Measurements from ENCODE around the gene OXSR1. TPM values are rescaled to one million over a fixed set of nuclear protein-coding genes. Genes with fewer than 3 reads are reported as not detected.
"Not testable (repeated sequence)": the region's sequence is repeated elsewhere in the genome, so short reads cannot be mapped to it uniquely, and the experiment has no call there.

The OXSR1 gene
- total RNA-seq, 2 experiments from 2014 or later = 54.0 to 55.0 TPM

- ATAC-seq (ENCODE audit: low read depth) (no peak), DNase-seq (no peak)
- Mint-ChIP-seq H3K36me3 (peaks cover 24% of the 10 kb centered on the region), H3K4me3 (no peak overlapping the region), H3K27me3 (no peaks in the 10 kb centered on the region), H3K9me3 (no peaks in the 10 kb centered on the region), H3K4me1 (peaks cover 61% of the 10 kb centered on the region), H3K27ac (no peak overlapping the region)
- POLR2A ChIA-PET = no interaction called here
Measured at GRCh38 chr3:38168151-38169026, 3.1 kb downstream of the OXSR1 start.

DNA sequence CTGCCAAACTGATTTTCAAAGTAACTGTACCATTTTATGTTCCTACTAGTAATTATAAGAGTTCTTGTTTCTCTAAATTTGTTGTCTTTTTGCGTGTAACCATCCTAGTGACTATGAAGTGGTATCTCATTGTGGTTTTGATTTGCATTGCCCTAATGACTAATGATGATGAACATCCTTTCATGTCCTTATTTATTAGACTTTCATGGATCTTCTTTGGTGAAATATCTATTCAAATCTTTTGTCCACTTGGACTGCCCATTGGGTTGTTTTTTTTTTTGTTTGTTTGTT is 3.6 kb downstream of the OXSR1 start:
- POLR2A ChIA-PET = no interaction called here
- Mint-ChIP-seq H3K4me3 (no peak overlapping the region), H3K9me3 (no peaks in the 10 kb centered on the region), H3K27me3 (no peaks in the 10 kb centered on the region), H3K4me1 (peaks cover 62% of the 10 kb centered on the region), H3K27ac (no peak overlapping the region), H3K36me3 (peaks cover 24% of the 10 kb centered on the region)
- ATAC-seq (ENCODE audit: low read depth) (no peak), DNase-seq (no peak)

- H3K27ac Mint-ChIP-seq = no peak overlapping the region
- no peaks in the 10 kb centered on the region for H3K9me3 Mint-ChIP-seq
- DNase-seq = no peak
- H3K27me3 Mint-ChIP-seq = no peaks in the 10 kb centered on the region
- POLR2A ChIA-PET = no interaction called here
- H3K4me1 Mint-ChIP-seq = peaks cover 65% of the 10 kb centered on the region
- peaks cover 27% of the 10 kb centered on the region for H3K36me3 Mint-ChIP-seq
- no peak overlapping the region for H3K4me3 Mint-ChIP-seq
- ATAC-seq (ENCODE audit: low read depth) = no peak
Measured at GRCh38 chr3:38170722-38171121, 5.4 kb downstream of the OXSR1 start.

DNA sequence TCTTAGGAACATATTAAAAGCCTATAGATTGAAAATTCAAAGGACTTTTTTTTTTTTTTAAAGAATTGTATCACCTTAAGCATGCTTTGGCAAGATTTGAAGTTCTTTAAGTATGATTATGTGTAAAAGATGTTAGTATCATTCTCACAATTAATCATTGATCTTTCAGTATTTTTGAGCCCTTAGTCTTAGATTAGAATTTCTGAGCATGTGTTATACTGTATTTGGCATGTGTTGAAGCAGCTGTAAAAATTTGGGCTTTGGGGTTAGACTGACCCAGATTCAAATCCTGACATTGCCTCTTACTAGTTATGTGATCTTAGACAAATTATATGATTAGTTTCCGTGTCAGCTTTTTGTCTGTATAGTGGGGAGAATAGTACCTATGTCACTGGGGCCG is 6.3 kb downstream of the OXSR1 start:
- H3K4me3 Mint-ChIP-seq = no peak overlapping the region
- H3K9me3 Mint-ChIP-seq = no peaks in the 10 kb centered on the region
- POLR2A ChIA-PET = no interaction called here
- H3K36me3 Mint-ChIP-seq = peaks cover 27% of the 10 kb centered on the region
- peaks cover 63% of the 10 kb centered on the region for H3K4me1 Mint-ChIP-seq
- no peak overlapping the region for H3K27ac Mint-ChIP-seq
- ATAC-seq (ENCODE audit: low read depth) (no peak), DNase-seq (no peak)
- H3K27me3 Mint-ChIP-seq = no peaks in the 10 kb centered on the region

DNA sequence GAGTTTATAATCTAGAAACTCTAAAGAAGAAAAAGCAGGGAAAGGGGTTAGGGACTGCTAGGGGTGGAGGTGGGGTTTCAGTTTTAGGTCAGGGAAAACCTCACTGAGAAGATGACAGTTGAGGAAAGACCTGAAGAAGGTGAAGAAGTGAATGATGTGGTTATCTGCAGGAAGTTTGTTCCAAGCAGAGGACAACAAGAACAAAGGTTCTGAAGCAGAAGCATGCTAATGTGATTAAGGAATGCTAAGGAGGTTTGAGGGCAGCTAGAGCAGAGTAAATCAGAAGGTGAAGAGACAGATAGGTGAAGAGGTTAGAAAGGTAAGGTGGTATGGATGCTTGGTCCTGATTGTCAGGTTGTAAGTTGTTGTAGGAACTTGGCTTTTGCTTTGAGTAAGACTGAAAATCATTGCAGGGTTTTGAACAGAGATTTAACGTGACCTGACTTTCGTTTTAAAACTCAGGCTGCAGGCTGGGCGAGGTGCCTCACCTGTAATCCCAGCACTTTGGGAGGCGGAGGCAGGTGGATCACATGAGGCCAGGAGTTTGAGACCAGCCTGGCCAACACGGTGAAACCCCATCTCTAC is 8.6 kb downstream of the OXSR1 start:
- no peak for DNase-seq
- Mint-ChIP-seq H3K4me1 (peaks cover 49% of the 10 kb centered on the region), H3K36me3 (peaks cover 24% of the 10 kb centered on the region), H3K4me3 (peak overlapping the region; percentile 54), H3K27ac (peak overlapping the region; percentile 24), H3K27me3 (no peaks in the 10 kb centered on the region), H3K9me3 (no peaks in the 10 kb centered on the region)
- peak; percentile 38 for ATAC-seq (ENCODE audit: low read depth)
- POLR2A ChIA-PET = no interaction called here

DNA sequence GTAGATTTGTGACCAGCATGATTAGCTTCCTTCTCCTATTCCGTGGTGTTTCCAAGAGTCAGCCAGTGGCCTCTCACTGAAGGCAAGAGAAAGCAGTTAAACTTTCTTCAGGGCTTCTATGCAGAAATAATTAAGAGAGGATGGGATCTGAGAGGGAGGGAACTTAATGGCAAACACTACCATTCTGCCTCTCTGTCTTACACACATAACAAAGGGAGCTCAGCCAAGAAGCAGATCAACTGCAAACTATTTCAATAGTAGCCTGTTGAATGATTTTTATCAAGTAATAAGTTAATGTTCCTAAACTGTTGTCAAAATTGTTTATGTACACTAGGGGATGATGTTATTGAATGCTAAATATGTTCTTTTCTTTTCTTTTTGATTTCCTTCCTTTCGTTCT is 11.8 kb downstream of the OXSR1 start:
- Mint-ChIP-seq H3K4me3 (no peak overlapping the region), H3K27me3 (no peaks in the 10 kb centered on the region), H3K9me3 (no peaks in the 10 kb centered on the region), H3K27ac (no peak overlapping the region), H3K4me1 (peaks cover 35% of the 10 kb centered on the region), H3K36me3 (peaks cover 25% of the 10 kb centered on the region)
- POLR2A ChIA-PET = interaction anchor here (0.7 kb wide), 1 partner anchor 12 kb away, joined by 3 read pairs; the partner anchor contains the start of gene OXSR1
- ATAC-seq (ENCODE audit: low read depth) = no peak
- DNase-seq = no peak

GRCh38 chr3:38186781-38187180 is 21.4 kb downstream of the OXSR1 start:
- H3K27me3 Mint-ChIP-seq = no peaks in the 10 kb centered on the region
- POLR2A ChIA-PET = no interaction called here
- no peak overlapping the region for H3K4me3 Mint-ChIP-seq
- H3K27ac Mint-ChIP-seq = no peak overlapping the region
- peaks cover 14% of the 10 kb centered on the region for H3K4me1 Mint-ChIP-seq
- no peak for DNase-seq
- H3K36me3 Mint-ChIP-seq = peaks cover 43% of the 10 kb centered on the region
- peaks cover 2% of the 10 kb centered on the region for H3K9me3 Mint-ChIP-seq
- ATAC-seq (ENCODE audit: low read depth) = no peak

- Mint-ChIP-seq H3K27ac (peak overlapping the region; percentile 26), H3K36me3 (peaks cover 43% of the 10 kb centered on the region), H3K9me3 (peaks cover 2% of the 10 kb centered on the region), H3K4me3 (no peak overlapping the region), H3K4me1 (peaks cover 10% of the 10 kb centered on the region), H3K27me3 (no peaks in the 10 kb centered on the region)
- ATAC-seq (ENCODE audit: low read depth) (peak; percentile 54), DNase-seq (no peak)
- POLR2A ChIA-PET = interaction anchor here (3.4 kb wide), 1 partner anchor 25 kb away, joined by 18 read pairs; the partner anchor contains the start of gene OXSR1
Measured at GRCh38 chr3:38190481-38190881, 25.1 kb downstream of the OXSR1 start.

DNA sequence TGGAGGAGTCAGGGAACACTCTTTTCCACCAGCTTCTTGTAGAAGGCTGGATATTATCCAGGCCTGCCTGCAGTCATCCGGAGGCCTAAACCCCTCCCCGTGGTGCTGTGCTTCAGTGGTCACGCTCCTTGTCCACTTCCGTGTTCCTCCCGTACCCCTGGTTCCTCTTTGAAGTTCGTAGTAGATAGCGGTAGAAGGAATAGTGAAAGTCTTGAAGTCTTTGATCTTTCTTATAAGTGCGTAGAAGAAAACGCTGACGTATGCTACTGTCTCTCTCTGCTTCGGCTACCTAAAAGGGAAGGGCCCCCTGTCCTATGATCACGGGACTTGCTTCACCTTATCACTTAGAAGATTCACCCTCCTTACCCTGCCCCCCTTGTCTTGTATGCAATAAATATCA is 37.6 kb downstream of the OXSR1 start:
- H3K36me3 Mint-ChIP-seq = peaks cover 45% of the 10 kb centered on the region
- POLR2A ChIA-PET = not testable (repeated sequence)

DNA sequence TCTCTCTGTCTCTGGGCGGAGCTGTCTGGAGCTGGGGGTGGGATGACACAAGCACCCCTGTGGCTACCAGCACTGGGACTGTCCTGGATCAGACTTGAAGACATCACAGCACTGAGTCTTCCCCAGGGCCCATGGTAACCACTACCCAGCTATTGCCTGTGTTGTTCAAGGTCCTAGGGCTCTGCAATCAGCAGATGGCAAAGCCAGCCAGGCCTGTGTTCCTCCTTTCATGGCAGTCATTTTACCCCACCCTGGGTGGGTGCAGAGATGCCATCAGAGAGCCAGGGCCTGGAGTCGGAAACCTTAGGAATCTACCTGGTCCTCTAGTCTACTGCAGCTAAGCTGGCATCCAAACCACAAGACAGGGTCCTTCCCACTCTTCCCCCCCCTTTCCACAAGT is 38.4 kb downstream of the OXSR1 start:
- Mint-ChIP-seq H3K36me3 (peaks cover 47% of the 10 kb centered on the region), H3K4me3 (no peak overlapping the region), H3K4me1 (peaks cover 33% of the 10 kb centered on the region), H3K9me3 (no peaks in the 10 kb centered on the region), H3K27me3 (no peaks in the 10 kb centered on the region), H3K27ac (no peak overlapping the region)
- POLR2A ChIA-PET = no interaction called here
- no peak for ATAC-seq (ENCODE audit: low read depth)
- DNase-seq = no peak

More for the DNA sequence above, 37.6 kb downstream of the OXSR1 start:
- ATAC-seq (ENCODE audit: low read depth); H3K4me3 Mint-ChIP-seq; DNase-seq; H3K9me3 Mint-ChIP-seq; H3K27ac Mint-ChIP-seq; H3K27me3 Mint-ChIP-seq: not testable (repeated sequence)
- peaks cover 30% of the 10 kb centered on the region for H3K4me1 Mint-ChIP-seq

DNA sequence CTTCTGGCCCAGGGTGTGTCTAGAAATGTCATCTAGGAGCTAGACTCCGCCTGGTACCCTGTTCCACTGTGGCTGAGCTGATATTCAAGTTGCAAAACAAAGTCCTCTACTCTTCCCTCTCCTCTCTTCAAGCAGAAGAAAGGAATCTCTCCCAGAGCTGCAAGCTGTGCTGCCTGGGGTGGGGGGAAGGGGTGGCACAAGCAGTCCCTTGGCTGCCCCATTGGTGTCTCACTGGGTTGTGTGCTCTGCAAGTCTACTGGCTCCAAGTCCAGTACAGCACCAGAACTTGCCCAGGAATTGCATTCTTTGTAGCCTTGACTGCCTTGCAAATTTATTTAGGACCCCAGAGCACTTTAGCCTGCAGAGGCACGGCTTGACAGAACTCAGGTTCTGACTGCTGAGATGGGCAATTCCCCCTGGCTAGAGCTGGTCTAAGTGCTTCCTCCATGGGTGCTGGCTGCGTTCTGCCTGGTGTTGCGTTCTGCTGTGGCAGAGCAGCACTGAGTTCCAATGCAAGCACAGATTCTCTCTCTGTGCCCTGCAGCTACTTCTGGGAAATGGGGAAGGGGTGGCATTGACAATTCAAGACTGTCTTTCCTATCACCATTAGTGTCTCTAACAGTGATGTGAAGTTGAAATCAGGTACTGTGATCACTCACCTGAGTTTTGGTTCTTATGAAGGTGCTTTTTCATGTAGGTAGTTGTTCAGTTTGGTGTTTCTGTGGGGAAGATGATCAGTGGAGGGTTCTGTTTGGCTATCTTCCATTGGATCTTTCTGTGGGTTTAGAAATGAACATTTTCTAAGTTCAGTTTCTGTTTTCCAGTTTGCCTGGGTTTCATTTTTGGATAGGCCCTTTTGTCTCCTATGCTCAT is 39.5 kb downstream of the OXSR1 start:
- Mint-ChIP-seq H3K9me3 (no peaks in the 10 kb centered on the region), H3K36me3 (peaks cover 45% of the 10 kb centered on the region), H3K27me3 (no peaks in the 10 kb centered on the region), H3K27ac (peak overlapping the region; percentile 74), H3K4me1 (peaks cover 38% of the 10 kb centered on the region), H3K4me3 (peak overlapping the region; percentile 29)
- DNase-seq = no peak
- no peak for ATAC-seq (ENCODE audit: low read depth)
- POLR2A ChIA-PET = interaction anchor here (0.8 kb wide), 1 partner anchor 11 kb away, joined by 3 read pairs; no protein-coding TSS in a partner anchor

GRCh38 chr3:38205472-38205805 is 40.1 kb downstream of the OXSR1 start:
- Mint-ChIP-seq H3K27me3 (no peaks in the 10 kb centered on the region), H3K27ac (peak overlapping the region; percentile 74), H3K9me3 (no peaks in the 10 kb centered on the region), H3K4me1 (peaks cover 42% of the 10 kb centered on the region), H3K36me3 (peaks cover 43% of the 10 kb centered on the region), H3K4me3 (peak overlapping the region; percentile 29)
- POLR2A ChIA-PET = interaction anchor here (0.8 kb wide), 1 partner anchor 10 kb away, joined by 3 read pairs; no protein-coding TSS in a partner anchor
- ATAC-seq (ENCODE audit: low read depth) (peak; percentile 58), DNase-seq (no peak)

DNA sequence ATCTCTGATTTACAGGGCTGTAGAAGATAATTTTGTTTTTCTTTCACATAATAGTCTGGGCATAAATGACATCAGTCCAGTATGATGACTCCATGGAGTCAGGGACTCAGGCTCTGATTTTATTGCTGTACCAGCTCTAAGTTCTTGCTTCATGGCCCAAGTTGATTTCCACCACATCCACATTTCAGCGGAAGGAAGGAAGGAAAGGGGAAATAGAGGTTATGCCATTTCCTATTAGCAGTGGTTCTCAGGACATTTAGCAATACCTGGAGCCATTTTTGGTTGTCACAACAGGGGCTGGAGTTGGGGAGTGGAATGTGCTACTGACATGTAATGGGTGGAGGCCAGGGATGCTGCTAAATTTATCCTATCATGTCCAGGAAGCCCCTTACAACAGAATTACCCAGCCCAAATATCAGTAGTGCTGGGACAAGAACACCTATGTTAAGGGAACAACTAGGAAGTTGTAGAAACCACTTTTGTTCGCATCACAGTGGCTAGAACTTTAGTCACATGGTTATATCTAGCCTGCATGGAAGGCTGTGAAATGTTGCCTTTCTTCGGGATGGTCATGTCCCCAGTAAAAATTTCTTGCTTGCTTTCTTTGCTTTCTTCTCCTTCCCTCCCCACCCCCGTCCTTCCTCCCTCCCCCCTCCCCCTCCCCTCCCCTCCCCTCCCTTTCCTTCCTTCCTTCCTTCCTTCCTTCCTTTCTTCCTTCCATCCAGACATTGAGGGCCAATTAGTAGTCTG is 42.1 kb downstream of the OXSR1 start:
- no peak overlapping the region for H3K4me3 Mint-ChIP-seq
- POLR2A ChIA-PET = interaction anchor here (0.8 kb wide), 1 partner anchor 42 kb away, joined by 3 read pairs; the partner anchor contains the start of gene OXSR1
- no peaks in the 10 kb centered on the region for H3K27me3 Mint-ChIP-seq
- no peaks in the 10 kb centered on the region for H3K9me3 Mint-ChIP-seq
- peaks cover 47% of the 10 kb centered on the region for H3K36me3 Mint-ChIP-seq
- no peak for DNase-seq
- no peak for ATAC-seq (ENCODE audit: low read depth)
- peaks cover 57% of the 10 kb centered on the region for H3K4me1 Mint-ChIP-seq
- H3K27ac Mint-ChIP-seq = no peak overlapping the region
